GM12872 (cell line): ENCODE data around the gene GPR162.
A peak's percentile ranks its signal among the peaks of the same experiment; 100 is the strongest.

Source experiments
- CTCF ChIP-seq: IDR thresholded peaks from 3 replicates; pipeline ENCODE4 v1.5.1; 2011; ENCODE audit warnings: low read depth, mild to moderate bottlenecking, low read length, moderate library complexity; ENCODE audit not compliant: insufficient read depth

The GPR162 gene

GRCh38 chr12:6842075-6842474 is 20.5 kb downstream of the GPR162 start:
- no peak for TF ChIP-seq CTCF

GRCh38 chr12:6843118-6843902 is 21.7 kb downstream of the GPR162 start:
- TF ChIP-seq CTCF: peak; percentile 30; the same call in 2 of the 3 replicates

GRCh38 chr12:6845395-6845794 is 23.8 kb downstream of the GPR162 start:
- no peak for TF ChIP-seq CTCF

- TF ChIP-seq CTCF: no peak
Measured at GRCh38 chr12:6846316-6846869, 24.8 kb downstream of the GPR162 start.

- no peak for TF ChIP-seq CTCF
Measured at GRCh38 chr12:6847676-6848075, 26.1 kb downstream of the GPR162 start.

- TF ChIP-seq CTCF: no peak
Measured at GRCh38 chr12:6849427-6849826, 27.8 kb downstream of the GPR162 start.

GRCh38 chr12:6849976-6850560 is 28.4 kb downstream of the GPR162 start:
- TF ChIP-seq CTCF: no peak
